ENCODE data around the gene IRF2. TPM values are rescaled to one million over a fixed set of nuclear protein-coding genes. Genes with fewer than 3 reads are reported as not detected.

IRF2 gene
- total and polyA plus RNA-seq, 2 of the 8 experiments (the other 6 are each of a cell fraction or from before 2014, with no cell fraction given): 13.8 to 17.0 TPM

DNA sequence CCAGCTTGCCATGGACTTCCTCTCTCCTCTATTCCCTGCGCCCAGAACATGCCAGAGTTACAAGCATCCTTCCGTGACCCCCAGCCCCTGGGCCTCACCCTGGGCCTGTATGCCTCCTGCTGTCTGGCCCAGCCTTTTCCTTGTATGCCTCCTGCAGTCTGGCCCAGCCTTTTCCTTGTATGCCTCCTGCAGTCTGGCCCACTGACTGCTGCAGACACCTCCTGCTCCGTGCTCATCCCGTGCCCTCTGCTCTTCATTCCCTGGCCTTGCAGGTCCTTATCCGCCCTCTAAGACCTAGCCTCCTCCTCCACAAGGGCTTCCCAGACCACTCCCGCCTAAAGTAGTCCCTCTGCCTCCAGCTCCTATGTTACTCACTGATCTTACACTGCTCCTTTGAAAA, 44.2 kb downstream of the IRF2 start:
- Histone ChIP-seq H2BK15ac (ENCODE audit: low read length) (no peak overlapping the region), H3K27me3 (replicated peaks in 1 of 4; ENCODE audit: control insufficient read depth in 3 of 4, extremely low read depth in 1 of 4, insufficient read depth in 3 of 4, low read length in 3 of 4) (no peaks in the 10 kb centered on the region), H3K9me3 (ENCODE audit: insufficient read depth in 2 of 2, low read depth in 1 of 2, low read length in 1 of 2) (no peaks in the 10 kb centered on the region), H4K20me1 (replicated peaks in 1 of 2; ENCODE audit: control insufficient read depth in 1 of 2, insufficient read depth in 2 of 2, low read length in 2 of 2) (peaks cover 0 to 11% of the 10 kb centered on the region in 2 experiments), H2BK120ac (replicated peaks; ENCODE audit: low read depth, low read length) (no peak overlapping the region), H2AK5ac (ENCODE audit: low read depth, low read length) (no peak overlapping the region; the same call in 1 of the 2 replicates), H3K9ac (replicated peaks in 1 of 4; ENCODE audit: extremely low read depth in 1 of 4, low read depth in 3 of 4, low read length in 3 of 4) (no peak overlapping the region; a peak in 1 of 7 replicates), H3K18ac (ENCODE audit: extremely low read depth, low read length) (no peak overlapping the region), H4K91ac (replicated peaks; ENCODE audit: insufficient read length, low read length) (peak overlapping the region; percentile 31), H2AFZ (ENCODE audit: low read length) (no peak overlapping the region), H3K79me2 (ENCODE audit: control insufficient read depth in 1 of 2, insufficient read depth in 2 of 2, low read length in 2 of 2) (peaks cover 0 to 40% of the 10 kb centered on the region in 2 experiments; a peak in 3 of 4 replicates), H3K79me1 (ENCODE audit: low read depth, low read length) (peaks cover 7% of the 10 kb centered on the region), H3K27ac (ENCODE audit: low read depth, low read length) (no peak overlapping the region), H3K4ac (replicated peaks; ENCODE audit: insufficient read length, low read depth, low read length) (no peak overlapping the region), H3K4me1 (replicated peaks in 1 of 4; ENCODE audit: control insufficient read depth in 3 of 4, insufficient read depth in 4 of 4, low read length in 3 of 4) (peaks cover 0 to 6% (median 5%) of the 10 kb centered on the region in 4 experiments; a peak in 6 of 7 replicates), H3K4me3 (ENCODE audit: extremely low read depth in 1 of 4, insufficient read depth in 2 of 4, low read depth in 3 of 4, low read length in 4 of 4) (no peak overlapping the region), H2BK5ac (ENCODE audit: low read depth, low read length) (no peak overlapping the region), H2BK12ac (ENCODE audit: low read depth, low read length) (no peak overlapping the region), H3K23ac (ENCODE audit: insufficient read length) (no peak overlapping the region), H2BK20ac (ENCODE audit: low read length) (no peak overlapping the region), H3K14ac (ENCODE audit: insufficient read length) (no peak overlapping the region), H3K23me2 (ENCODE audit: low read depth, low read length) (no peaks in the 10 kb centered on the region), H3K36me3 (ENCODE audit: control insufficient read depth in 2 of 4, insufficient read depth in 4 of 4, low read length in 3 of 4) (peaks cover 0 to 14% (median 5%) of the 10 kb centered on the region in 4 experiments; a peak in 6 of 8 replicates), H3K56ac (replicated peaks; ENCODE audit: insufficient read length, low read depth, low read length) (no peak overlapping the region), H4K5ac (ENCODE audit: insufficient read length, low read depth, low read length) (no peak overlapping the region), H4K8ac (ENCODE audit: extremely low read depth, insufficient read depth, low read length) (no peak overlapping the region), H3K4me2 (ENCODE audit: insufficient read depth in 1 of 2, low read depth in 2 of 2, low read length in 2 of 2) (no peak overlapping the region; a peak in 1 of 4 replicates)
- TF ChIP-seq KDM5A (IDR thresholded peaks at IDR 0.05; ENCODE audit: low read length): no peak
- no peak for TF ChIP-seq CTBP2 (IDR thresholded peaks at IDR 0.05; ENCODE audit: borderline replicate concordance, insufficient read depth, insufficient read length, low read length)
- TF ChIP-seq SP1 (IDR thresholded peaks at IDR 0.05; ENCODE audit: low read depth, low read length): no peak
- ChIA-PET CTCF (ENCODE audit: partially characterized antibody) (interaction anchor here (0.9 to 1.8 kb wide), 2 partner anchors 11 to 21 kb away, joined by 3 to 10 read pairs; no protein-coding TSS in a partner anchor), POLR2A (ENCODE audit: partially characterized antibody) (interaction anchor here (0.6 to 1.2 kb wide), 2 partner anchors 28 to 44 kb away, joined by 3 to 4 read pairs; no protein-coding TSS in a partner anchor)
- no peak for DNase-seq (ENCODE audit: low read depth in 1 of 2, low spot score in 2 of 2)
- 87% methylated on average over 6 of the region's 6 CpGs; no CpG with 5 or more reads in 1 of the 2 experiments for WGBS, 2 experiments (ENCODE audit: extremely low coverage in 1 of 2, insufficient coverage in 1 of 2, insufficient read length in 1 of 2, insufficient replicate concordance in 2 of 2, low coverage in 1 of 2, low lambda C conversion rate in 2 of 2, missing lambda C conversion rate in 1 of 2)
- FAIRE-seq: no peak
